ENCODE measurements around the gene MAGED1.

MAGED1 gene

GRCh38 chrX:51892921-51893745 is at the start of gene MAGED1:
Gene MAGED1, plus strand, starts transcription at chrX:51893623. Its CDS starts 682 bp downstream, at chrX:51894305.
- Histone ChIP-seq H3K36me3 (ENCODE audit: control insufficient read depth, insufficient read depth, low read length) (peaks cover 23% of the 10 kb centered on the region), H3K4me3 (ENCODE audit: low read depth, low read length) (peak within 1 kb of the TSS; percentile 77), H3K4me1 (ENCODE audit: control insufficient read depth, insufficient read depth, low read length) (peaks cover 5% of the 10 kb centered on the region), H3K9me3 (ENCODE audit: control insufficient read depth, insufficient read depth, low read length) (no peaks in the 10 kb centered on the region), H3K9ac (ENCODE audit: low read depth, low read length) (peak within 1 kb of the TSS; percentile 66), H3K27me3 (ENCODE audit: control insufficient read depth, insufficient read depth, low read length) (no peaks in the 10 kb centered on the region)

GRCh38 chrX:51847463-51847862 is 46.0 kb upstream of the MAGED1 start:
- no peaks in the 10 kb centered on the region for H3K36me3 ChIP-seq (ENCODE audit: control insufficient read depth, insufficient read depth, low read length)
- H3K9ac ChIP-seq (ENCODE audit: low read depth, low read length) = no peak overlapping the region
- H3K4me3 ChIP-seq (ENCODE audit: low read depth, low read length) = no peak overlapping the region
- no peaks in the 10 kb centered on the region for H3K27me3 ChIP-seq (ENCODE audit: control insufficient read depth, insufficient read depth, low read length)
- H3K4me1 ChIP-seq (ENCODE audit: control insufficient read depth, insufficient read depth, low read length) = peaks cover 5% of the 10 kb centered on the region
- no peaks in the 10 kb centered on the region for H3K9me3 ChIP-seq (ENCODE audit: control insufficient read depth, insufficient read depth, low read length)

- Histone ChIP-seq H3K4me3 (ENCODE audit: low read depth, low read length) (no peak overlapping the region), H3K4me1 (ENCODE audit: control insufficient read depth, insufficient read depth, low read length) (peaks cover 9% of the 10 kb centered on the region), H3K9ac (ENCODE audit: low read depth, low read length) (no peak overlapping the region), H3K36me3 (ENCODE audit: control insufficient read depth, insufficient read depth, low read length) (no peaks in the 10 kb centered on the region), H3K9me3 (ENCODE audit: control insufficient read depth, insufficient read depth, low read length) (no peaks in the 10 kb centered on the region), H3K27me3 (ENCODE audit: control insufficient read depth, insufficient read depth, low read length) (no peaks in the 10 kb centered on the region)
Measured at GRCh38 chrX:51851507-51852085, 41.8 kb upstream of the MAGED1 start.

- Histone ChIP-seq H3K4me1 (ENCODE audit: control insufficient read depth, insufficient read depth, low read length) (peaks cover 8% of the 10 kb centered on the region), H3K36me3 (ENCODE audit: control insufficient read depth, insufficient read depth, low read length) (no peaks in the 10 kb centered on the region), H3K9ac (ENCODE audit: low read depth, low read length) (no peak overlapping the region), H3K27me3 (ENCODE audit: control insufficient read depth, insufficient read depth, low read length) (no peaks in the 10 kb centered on the region), H3K4me3 (ENCODE audit: low read depth, low read length) (no peak overlapping the region), H3K9me3 (ENCODE audit: control insufficient read depth, insufficient read depth, low read length) (no peaks in the 10 kb centered on the region)
Measured at GRCh38 chrX:51852096-51852495, 41.3 kb upstream of the MAGED1 start.

GRCh38 chrX:51852621-51853020 is 40.8 kb upstream of the MAGED1 start:
- no peaks in the 10 kb centered on the region for H3K36me3 ChIP-seq (ENCODE audit: control insufficient read depth, insufficient read depth, low read length)
- no peaks in the 10 kb centered on the region for H3K9me3 ChIP-seq (ENCODE audit: control insufficient read depth, insufficient read depth, low read length)
- no peaks in the 10 kb centered on the region for H3K27me3 ChIP-seq (ENCODE audit: control insufficient read depth, insufficient read depth, low read length)
- H3K4me3 ChIP-seq (ENCODE audit: low read depth, low read length) = peak overlapping the region; percentile 5
- H3K9ac ChIP-seq (ENCODE audit: low read depth, low read length) = no peak overlapping the region
- H3K4me1 ChIP-seq (ENCODE audit: control insufficient read depth, insufficient read depth, low read length) = peaks cover 6% of the 10 kb centered on the region

- Histone ChIP-seq H3K27me3 (ENCODE audit: control insufficient read depth, insufficient read depth, low read length) (no peaks in the 10 kb centered on the region), H3K36me3 (ENCODE audit: control insufficient read depth, insufficient read depth, low read length) (no peaks in the 10 kb centered on the region), H3K4me1 (ENCODE audit: control insufficient read depth, insufficient read depth, low read length) (peaks cover 6% of the 10 kb centered on the region), H3K4me3 (ENCODE audit: low read depth, low read length) (no peak overlapping the region), H3K9ac (ENCODE audit: low read depth, low read length) (no peak overlapping the region), H3K9me3 (ENCODE audit: control insufficient read depth, insufficient read depth, low read length) (no peaks in the 10 kb centered on the region)
Measured at GRCh38 chrX:51853251-51853650, 40.2 kb upstream of the MAGED1 start.

- Histone ChIP-seq H3K27me3 (ENCODE audit: control insufficient read depth, insufficient read depth, low read length) (no peaks in the 10 kb centered on the region), H3K36me3 (ENCODE audit: control insufficient read depth, insufficient read depth, low read length) (no peaks in the 10 kb centered on the region), H3K9ac (ENCODE audit: low read depth, low read length) (no peak overlapping the region), H3K4me1 (ENCODE audit: control insufficient read depth, insufficient read depth, low read length) (peaks cover 6% of the 10 kb centered on the region), H3K4me3 (ENCODE audit: low read depth, low read length) (no peak overlapping the region), H3K9me3 (ENCODE audit: control insufficient read depth, insufficient read depth, low read length) (no peaks in the 10 kb centered on the region)
Measured at GRCh38 chrX:51855698-51856097, 37.7 kb upstream of the MAGED1 start.

- Histone ChIP-seq H3K36me3 (ENCODE audit: control insufficient read depth, insufficient read depth, low read length) (no peaks in the 10 kb centered on the region), H3K9me3 (ENCODE audit: control insufficient read depth, insufficient read depth, low read length) (no peaks in the 10 kb centered on the region), H3K9ac (ENCODE audit: low read depth, low read length) (no peak overlapping the region), H3K27me3 (ENCODE audit: control insufficient read depth, insufficient read depth, low read length) (no peaks in the 10 kb centered on the region), H3K4me1 (ENCODE audit: control insufficient read depth, insufficient read depth, low read length) (peaks cover 4% of the 10 kb centered on the region), H3K4me3 (ENCODE audit: low read depth, low read length) (no peak overlapping the region)
Measured at GRCh38 chrX:51857159-51857733, 36.2 kb upstream of the MAGED1 start.

- Histone ChIP-seq H3K9ac (ENCODE audit: low read depth, low read length) (no peak overlapping the region), H3K27me3 (ENCODE audit: control insufficient read depth, insufficient read depth, low read length) (no peaks in the 10 kb centered on the region), H3K9me3 (ENCODE audit: control insufficient read depth, insufficient read depth, low read length) (no peaks in the 10 kb centered on the region), H3K4me1 (ENCODE audit: control insufficient read depth, insufficient read depth, low read length) (no peaks in the 10 kb centered on the region), H3K4me3 (ENCODE audit: low read depth, low read length) (no peak overlapping the region), H3K36me3 (ENCODE audit: control insufficient read depth, insufficient read depth, low read length) (no peaks in the 10 kb centered on the region)
Measured at GRCh38 chrX:51860679-51861078, 32.7 kb upstream of the MAGED1 start.

- no peaks in the 10 kb centered on the region for H3K27me3 ChIP-seq (ENCODE audit: control insufficient read depth, insufficient read depth, low read length)
- H3K36me3 ChIP-seq (ENCODE audit: control insufficient read depth, insufficient read depth, low read length) = no peaks in the 10 kb centered on the region
- no peaks in the 10 kb centered on the region for H3K4me1 ChIP-seq (ENCODE audit: control insufficient read depth, insufficient read depth, low read length)
- H3K9ac ChIP-seq (ENCODE audit: low read depth, low read length) = no peak overlapping the region
- no peaks in the 10 kb centered on the region for H3K9me3 ChIP-seq (ENCODE audit: control insufficient read depth, insufficient read depth, low read length)
- H3K4me3 ChIP-seq (ENCODE audit: low read depth, low read length) = no peak overlapping the region
Measured at GRCh38 chrX:51862920-51863319, 30.5 kb upstream of the MAGED1 start.

GRCh38 chrX:51866210-51866609 is 27.2 kb upstream of the MAGED1 start:
- Histone ChIP-seq H3K4me1 (ENCODE audit: control insufficient read depth, insufficient read depth, low read length) (no peaks in the 10 kb centered on the region), H3K27me3 (ENCODE audit: control insufficient read depth, insufficient read depth, low read length) (no peaks in the 10 kb centered on the region), H3K9me3 (ENCODE audit: control insufficient read depth, insufficient read depth, low read length) (no peaks in the 10 kb centered on the region), H3K9ac (ENCODE audit: low read depth, low read length) (no peak overlapping the region), H3K4me3 (ENCODE audit: low read depth, low read length) (no peak overlapping the region), H3K36me3 (ENCODE audit: control insufficient read depth, insufficient read depth, low read length) (no peaks in the 10 kb centered on the region)

- Histone ChIP-seq H3K36me3 (ENCODE audit: control insufficient read depth, insufficient read depth, low read length) (no peaks in the 10 kb centered on the region), H3K4me1 (ENCODE audit: control insufficient read depth, insufficient read depth, low read length) (no peaks in the 10 kb centered on the region), H3K27me3 (ENCODE audit: control insufficient read depth, insufficient read depth, low read length) (no peaks in the 10 kb centered on the region), H3K9me3 (ENCODE audit: control insufficient read depth, insufficient read depth, low read length) (no peaks in the 10 kb centered on the region), H3K9ac (ENCODE audit: low read depth, low read length) (no peak overlapping the region), H3K4me3 (ENCODE audit: low read depth, low read length) (no peak overlapping the region)
Measured at GRCh38 chrX:51867626-51868025, 25.8 kb upstream of the MAGED1 start.

Data from iPS-15b (cell line).